ENCODE data around the gene WAPL.

DNA sequence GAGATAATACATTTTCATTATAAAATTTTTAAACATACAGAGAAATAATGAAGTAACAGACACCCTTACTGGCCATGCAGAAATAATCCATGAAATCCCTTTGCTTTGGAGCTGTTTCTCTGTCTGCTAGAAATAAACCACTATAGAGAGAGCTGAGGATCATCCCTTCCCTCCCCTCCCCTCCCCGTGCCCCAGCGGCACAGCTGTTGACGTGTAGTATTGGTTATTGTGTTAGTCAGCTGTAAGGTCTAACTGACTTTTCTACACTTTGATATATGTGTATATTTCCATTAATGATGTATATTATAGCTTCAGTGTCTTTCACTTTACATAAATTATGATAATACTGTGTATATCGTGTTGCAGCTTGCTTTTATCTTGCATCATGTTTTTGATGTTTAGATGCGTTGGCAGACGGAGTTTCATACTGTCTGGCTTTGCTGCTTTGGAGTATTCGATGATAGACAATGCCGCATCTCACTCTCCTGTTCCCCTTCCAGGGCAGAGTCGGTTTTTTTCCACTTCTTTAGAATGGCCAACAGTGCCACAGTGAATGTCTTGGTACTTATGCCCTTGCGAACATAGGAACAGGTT is 127.6 kb downstream of the WAPL start:
- TF ChIP-seq, protein P1, sequence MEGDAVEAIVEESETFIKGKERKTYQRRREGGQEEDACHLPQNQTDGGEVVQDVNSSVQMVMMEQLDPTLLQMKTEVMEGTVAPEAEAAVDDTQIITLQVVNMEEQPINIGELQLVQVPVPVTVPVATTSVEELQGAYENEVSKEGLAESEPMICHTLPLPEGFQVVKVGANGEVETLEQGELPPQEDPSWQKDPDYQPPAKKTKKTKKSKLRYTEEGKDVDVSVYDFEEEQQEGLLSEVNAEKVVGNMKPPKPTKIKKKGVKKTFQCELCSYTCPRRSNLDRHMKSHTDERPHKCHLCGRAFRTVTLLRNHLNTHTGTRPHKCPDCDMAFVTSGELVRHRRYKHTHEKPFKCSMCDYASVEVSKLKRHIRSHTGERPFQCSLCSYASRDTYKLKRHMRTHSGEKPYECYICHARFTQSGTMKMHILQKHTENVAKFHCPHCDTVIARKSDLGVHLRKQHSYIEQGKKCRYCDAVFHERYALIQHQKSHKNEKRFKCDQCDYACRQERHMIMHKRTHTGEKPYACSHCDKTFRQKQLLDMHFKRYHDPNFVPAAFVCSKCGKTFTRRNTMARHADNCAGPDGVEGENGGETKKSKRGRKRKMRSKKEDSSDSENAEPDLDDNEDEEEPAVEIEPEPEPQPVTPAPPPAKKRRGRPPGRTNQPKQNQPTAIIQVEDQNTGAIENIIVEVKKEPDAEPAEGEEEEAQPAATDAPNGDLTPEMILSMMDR (IDR thresholded peaks at IDR 0.05): no peak
- no peak for TF ChIP-seq POLR2A (IDR thresholded peaks at IDR 0.05)
